Sigmoid colon (tissue), 7 donors: ENCODE measurements around the gene CNOT10. TPM values are rescaled to one million over a fixed set of nuclear protein-coding genes. Genes with fewer than 3 reads are reported as not detected.

Experiments used
- DNase-seq: peaks from one replicate; pipeline ENCODE4 v3.0.0-alpha.2; 2019
- H3K27ac ChIP-seq, 4 donors: fragments of 200-600 bp; sonication (generic); one replicate each; pipeline ENCODE4 v1.5.1; 2016 to 2019; ENCODE audit warnings: mild to moderate bottlenecking in 1 of 4
- H3K27me3 ChIP-seq, 3 donors: fragments of 200-600 bp; sonication (generic); one replicate each; pipeline ENCODE4 v1.5.1; 2019; ENCODE audit warnings: mild to moderate bottlenecking in 1 of 3
- H3K36me3 ChIP-seq, 4 donors: fragments of 200-600 bp; sonication (generic); one replicate each; pipeline ENCODE4 v1.5.1; 2016 to 2019
- H3K4me1 ChIP-seq, 4 donors: fragments of 200-600 bp; sonication (generic); one replicate each; pipeline ENCODE4 v1.5.1; 2017 to 2019
- H3K4me3 ChIP-seq, 4 donors: fragments of 200-600 bp; sonication (generic); one replicate each; pipeline ENCODE4 v1.5.1; 2017 to 2019; ENCODE audit warnings: mild to moderate bottlenecking in 2 of 4, moderate library complexity in 1 of 4
- H3K9me3 ChIP-seq, 4 donors: fragments of 200-600 bp in 3 of 4; sonication (generic) in 3 of 4; one replicate each; pipeline versions ENCODE4 v1.5.1 to v1.6.1; 2013 to 2019
- EP300 ChIP-seq, 4 donors: sonication (generic); formaldehyde crosslinking; IDR thresholded peaks; one replicate each; pipeline ENCODE4 v1.6.1; 2017; ENCODE audit warnings: antibody characterized with exemption in 4 of 4
- POLR2A ChIP-seq, 2 donors: fragments of 450-650 bp; IDR thresholded peaks; one replicate each; pipeline ENCODE4 v1.6.1; 2016; ENCODE audit warnings: antibody characterized with exemption in 2 of 2, mild to moderate bottlenecking in 2 of 2, moderate library complexity in 2 of 2
- POLR2AphosphoS5 ChIP-seq, 4 donors: sonication (generic); formaldehyde crosslinking; IDR thresholded peaks; one replicate each; pipeline ENCODE4 v1.6.1; 2017; ENCODE audit warnings: antibody characterized with exemption in 4 of 4
- WGBS, 2 donors: extraction: QIAGEN DNeasy Blood & Tissue Kit; methylation state at CpG; one replicate each; pipeline ENCODE4 v1.1.7; 2013; 5-methylcytosine and 5-hydroxymethylcytosine counted together
- intact Hi-C: fragments of 100-400 bp; cut with DNase I; formaldehyde crosslinking; loops from one replicate; pipeline ENCODE4 v1.15.1; 2023
- polyA plus RNA-seq, 3 donors: library from polyadenylated mRNA; stranded (reverse); fragments of 200-250 nt; gene quantifications; one replicate each; pipeline ENCODE4 v1.2.3, GENCODE V29; 2013
- total RNA-seq, 4 donors: library from RNA; depleted of rRNA; stranded (reverse); fragments of >200 nt; gene quantifications; one replicate each; pipeline ENCODE4 v1.1.0, GENCODE V29; 2016
- TF ChIP-seq, protein P1 (sequence below), 4 experiments: fragments of 450-650 bp in 3 of 4; fragments of 200-600 bp in 1 of 4; IDR thresholded peaks; one replicate each; pipeline ENCODE4 v1.5.1; 2016 to 2019; ENCODE audit warnings: antibody characterized with exemption in 4 of 4, mild to moderate bottlenecking in 3 of 4, moderate library complexity in 2 of 4
- donor health status: healthy with polysubstance abuse.
- donor health status: Bipolar disorder and iron deficiency.
- donor health status: healthy.

Gene CNOT10
- total and polyA plus RNA-seq, 7 donors = 7.2 to 33.5 (median 18.6) TPM

DNA sequence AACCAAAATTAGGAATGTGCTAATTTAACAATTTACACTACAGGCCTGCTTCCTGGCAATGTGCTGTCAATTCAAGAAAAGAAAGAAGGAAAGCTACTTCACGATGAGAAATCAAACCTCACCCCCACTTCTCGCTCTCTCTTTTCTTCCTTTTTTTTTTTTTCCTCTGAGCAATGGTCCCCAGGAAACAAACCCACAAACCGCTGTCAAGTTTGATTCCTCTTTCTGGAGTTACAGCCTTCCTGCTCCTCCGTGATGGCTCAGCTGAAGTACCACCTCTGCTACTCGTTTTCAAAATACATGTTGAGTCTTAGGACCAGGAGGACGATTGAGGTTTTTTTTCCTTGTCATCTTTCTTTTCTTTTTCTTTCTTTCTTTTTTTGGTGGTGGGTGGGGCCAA lies 129.4 kb downstream of the CNOT10 start:
- TF ChIP-seq POLR2A (IDR thresholded peaks at IDR 0.05) (no peak), EP300 (IDR thresholded peaks at IDR 0.05) (no peak), POLR2AphosphoS5 (IDR thresholded peaks at IDR 0.05) (no peak)
- TF ChIP-seq, protein P1, sequence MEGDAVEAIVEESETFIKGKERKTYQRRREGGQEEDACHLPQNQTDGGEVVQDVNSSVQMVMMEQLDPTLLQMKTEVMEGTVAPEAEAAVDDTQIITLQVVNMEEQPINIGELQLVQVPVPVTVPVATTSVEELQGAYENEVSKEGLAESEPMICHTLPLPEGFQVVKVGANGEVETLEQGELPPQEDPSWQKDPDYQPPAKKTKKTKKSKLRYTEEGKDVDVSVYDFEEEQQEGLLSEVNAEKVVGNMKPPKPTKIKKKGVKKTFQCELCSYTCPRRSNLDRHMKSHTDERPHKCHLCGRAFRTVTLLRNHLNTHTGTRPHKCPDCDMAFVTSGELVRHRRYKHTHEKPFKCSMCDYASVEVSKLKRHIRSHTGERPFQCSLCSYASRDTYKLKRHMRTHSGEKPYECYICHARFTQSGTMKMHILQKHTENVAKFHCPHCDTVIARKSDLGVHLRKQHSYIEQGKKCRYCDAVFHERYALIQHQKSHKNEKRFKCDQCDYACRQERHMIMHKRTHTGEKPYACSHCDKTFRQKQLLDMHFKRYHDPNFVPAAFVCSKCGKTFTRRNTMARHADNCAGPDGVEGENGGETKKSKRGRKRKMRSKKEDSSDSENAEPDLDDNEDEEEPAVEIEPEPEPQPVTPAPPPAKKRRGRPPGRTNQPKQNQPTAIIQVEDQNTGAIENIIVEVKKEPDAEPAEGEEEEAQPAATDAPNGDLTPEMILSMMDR (IDR thresholded peaks at IDR 0.05) = no peak

DNA sequence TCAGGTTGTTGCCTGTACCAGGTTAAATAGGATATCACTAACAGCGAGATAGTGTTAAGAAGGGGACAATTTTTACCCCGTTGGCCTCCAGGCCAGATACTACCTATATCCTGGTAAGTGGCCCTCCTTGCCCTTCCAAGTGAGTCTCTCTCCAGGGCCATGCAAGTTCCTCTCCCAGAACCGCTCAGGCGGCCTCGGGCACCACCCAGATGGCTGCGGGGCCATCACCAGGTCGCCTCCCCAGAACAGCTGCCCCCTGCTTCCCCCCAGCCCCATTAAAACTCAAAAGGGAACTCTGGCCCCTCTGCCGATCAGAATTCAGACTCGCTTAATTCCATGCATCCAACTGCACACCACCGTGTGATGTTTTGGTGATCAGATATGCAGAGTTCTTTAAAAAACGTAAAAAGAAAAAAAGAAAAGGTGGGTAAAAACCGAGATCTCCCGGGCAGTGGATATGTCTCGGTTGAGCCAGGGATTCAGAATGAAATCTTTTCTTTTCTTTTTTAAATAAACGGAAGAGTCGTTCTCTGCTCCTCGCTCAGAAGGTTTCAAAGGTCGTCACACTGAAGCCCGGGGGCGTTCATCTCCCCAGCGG lies 131.0 kb downstream of the CNOT10 start:
- TF ChIP-seq POLR2AphosphoS5 (IDR thresholded peaks at IDR 0.05) (no peak), POLR2A (IDR thresholded peaks at IDR 0.05) (no peak), EP300 (IDR thresholded peaks at IDR 0.05) (no peak)
- TF ChIP-seq, protein P1 (IDR thresholded peaks at IDR 0.05) = no peak
- Histone ChIP-seq H3K27ac (no peak overlapping the region), H3K27me3 (peaks cover 45 to 55% (median 51%) of the 10 kb centered on the region in 3 donors), H3K36me3 (no peaks in the 10 kb centered on the region), H3K4me1 (peaks cover 0 to 28% (median 26%) of the 10 kb centered on the region in 4 donors), H3K4me3 (peak overlapping the region in 2 of 4 donors; percentile 42 to 50), H3K9me3 (no peaks in the 10 kb centered on the region)
- DNase-seq = no peak
- intact Hi-C loops = no loop called here
- WGBS, 2 donors = 9 to 16% methylated on average over 21 of the region's 21 CpGs

More for the DNA sequence above, 129.4 kb downstream of the CNOT10 start:
- Histone ChIP-seq H3K4me1 (peaks cover 0 to 28% (median 26%) of the 10 kb centered on the region in 4 donors), H3K4me3 (no peak overlapping the region), H3K27ac (no peak overlapping the region), H3K36me3 (no peaks in the 10 kb centered on the region), H3K9me3 (no peaks in the 10 kb centered on the region), H3K27me3 (peaks cover 31 to 39% (median 35%) of the 10 kb centered on the region in 3 donors)
- WGBS, 2 donors = 52 to 81% methylated on average over 6 of the region's 6 CpGs
- intact Hi-C loops = no loop called here
- DNase-seq = no peak

DNA sequence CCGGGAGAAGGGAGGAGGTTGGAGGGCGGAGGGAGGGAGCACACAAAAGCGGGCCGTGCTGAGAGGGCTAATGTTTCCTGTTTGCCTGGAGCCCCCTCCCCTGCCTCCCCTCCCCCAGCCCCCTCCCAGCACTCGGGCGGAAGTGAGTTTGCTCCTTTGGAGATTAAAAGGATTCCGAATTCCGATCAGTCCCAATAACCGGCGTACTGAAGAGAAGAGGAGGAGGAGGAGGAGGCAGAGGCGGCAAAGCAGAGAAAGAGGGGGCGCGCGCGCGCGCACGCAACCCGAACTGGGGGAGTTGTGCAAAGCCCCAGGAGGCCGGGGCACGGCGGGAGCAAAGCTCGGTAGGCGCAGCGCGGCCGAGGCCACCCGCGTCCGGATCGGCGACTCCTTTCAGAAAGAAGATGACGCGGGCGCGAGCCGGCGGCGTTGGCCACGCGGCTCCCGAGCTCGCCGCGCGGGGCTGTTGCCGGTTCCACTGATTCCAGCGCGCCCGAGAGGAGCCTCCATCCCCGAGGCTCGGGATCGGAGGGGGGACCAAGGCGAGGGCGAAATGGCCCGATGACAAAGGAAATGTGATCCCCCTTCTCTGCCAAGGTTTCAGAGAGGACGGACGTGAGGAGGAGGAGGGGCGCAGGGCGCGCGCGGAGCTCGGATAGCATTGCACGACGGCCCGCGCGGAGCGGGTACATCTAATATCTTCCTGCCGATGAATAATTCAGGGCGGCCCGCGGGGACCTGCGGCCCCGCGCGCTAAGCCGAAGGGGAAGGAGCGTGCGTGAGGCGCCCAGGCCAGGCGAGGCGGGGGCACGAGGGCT lies 131.7 kb downstream of the CNOT10 start:
- H3K36me3 ChIP-seq = no peaks in the 10 kb centered on the region
- peak overlapping the region in 3 of 4 donors; percentile 30 to 50 (median 42) for H3K4me3 ChIP-seq
- H3K27ac ChIP-seq = no peak overlapping the region
- peaks cover 51 to 62% (median 58%) of the 10 kb centered on the region in 3 donors for H3K27me3 ChIP-seq
- H3K4me1 ChIP-seq = peaks cover 0 to 28% (median 26%) of the 10 kb centered on the region in 4 donors
- no peak for TF ChIP-seq POLR2A (IDR thresholded peaks at IDR 0.05)
- TF ChIP-seq, protein P1 (IDR thresholded peaks at IDR 0.05) = no peak
- no peak for TF ChIP-seq EP300 (IDR thresholded peaks at IDR 0.05)
- no peak for TF ChIP-seq POLR2AphosphoS5 (IDR thresholded peaks at IDR 0.05)
- intact Hi-C loops = no loop called here
- DNase-seq = no peak
- H3K9me3 ChIP-seq = no peaks in the 10 kb centered on the region
- 1% methylated on average over 85 of the region's 85 CpGs for WGBS, 2 donors

DNA sequence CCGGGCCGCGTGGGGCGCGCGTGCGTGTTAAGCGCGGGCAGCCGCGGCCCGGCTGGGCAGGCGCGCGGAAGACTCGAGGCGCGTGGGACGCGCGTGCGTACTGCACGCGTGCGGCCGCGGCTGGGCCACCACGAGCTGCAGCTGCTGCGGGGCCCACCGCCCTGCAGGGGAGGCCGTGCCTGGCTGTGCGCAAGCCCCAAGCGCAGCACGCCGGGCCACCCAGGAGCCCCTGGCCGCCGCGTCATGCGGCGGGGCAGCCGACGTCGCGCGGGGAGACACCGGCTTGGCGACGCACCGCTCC lies 132.2 kb downstream of the CNOT10 start:
- intact Hi-C loops = no loop called here

More for the DNA sequence above, 132.2 kb downstream of the CNOT10 start:
- Histone ChIP-seq H3K4me1 (peaks cover 0 to 28% (median 26%) of the 10 kb centered on the region in 4 donors), H3K9me3 (no peaks in the 10 kb centered on the region), H3K27me3 (peaks cover 54 to 68% (median 64%) of the 10 kb centered on the region in 3 donors), H3K4me3 (peak overlapping the region in 3 of 4 donors; percentile 30 to 50 (median 42)), H3K27ac (no peak overlapping the region), H3K36me3 (no peaks in the 10 kb centered on the region)
- TF ChIP-seq POLR2A (IDR thresholded peaks at IDR 0.05) (no peak), EP300 (IDR thresholded peaks at IDR 0.05) (no peak), POLR2AphosphoS5 (IDR thresholded peaks at IDR 0.05) (no peak)
- TF ChIP-seq, protein P1 (IDR thresholded peaks at IDR 0.05) = no peak
- 1 to 4% methylated on average over 49 of the region's 49 CpGs for WGBS, 2 donors
- DNase-seq = no peak
